ENCODE results near the gene ATP5ME. TPM values are rescaled to one million over a fixed set of nuclear protein-coding genes. Genes with fewer than 3 reads are reported as not detected.

ATP5ME gene
- total and polyA plus RNA-seq, 8 donors: 88.4 to 318 (median 115) TPM

- H3K4me3 ChIP-seq: peak overlapping the region in 1 of 4 donors; percentile 44
- no peaks in the 10 kb centered on the region for H3K9me3 ChIP-seq
- ATAC-seq: no peak
- no peak overlapping the region for H3K27ac ChIP-seq
- H3K36me3 ChIP-seq: no peaks in the 10 kb centered on the region
- no peak for FAIRE-seq
- intact Hi-C loops (cut with DNase I): no loop called here
- TF ChIP-seq, protein P1, sequence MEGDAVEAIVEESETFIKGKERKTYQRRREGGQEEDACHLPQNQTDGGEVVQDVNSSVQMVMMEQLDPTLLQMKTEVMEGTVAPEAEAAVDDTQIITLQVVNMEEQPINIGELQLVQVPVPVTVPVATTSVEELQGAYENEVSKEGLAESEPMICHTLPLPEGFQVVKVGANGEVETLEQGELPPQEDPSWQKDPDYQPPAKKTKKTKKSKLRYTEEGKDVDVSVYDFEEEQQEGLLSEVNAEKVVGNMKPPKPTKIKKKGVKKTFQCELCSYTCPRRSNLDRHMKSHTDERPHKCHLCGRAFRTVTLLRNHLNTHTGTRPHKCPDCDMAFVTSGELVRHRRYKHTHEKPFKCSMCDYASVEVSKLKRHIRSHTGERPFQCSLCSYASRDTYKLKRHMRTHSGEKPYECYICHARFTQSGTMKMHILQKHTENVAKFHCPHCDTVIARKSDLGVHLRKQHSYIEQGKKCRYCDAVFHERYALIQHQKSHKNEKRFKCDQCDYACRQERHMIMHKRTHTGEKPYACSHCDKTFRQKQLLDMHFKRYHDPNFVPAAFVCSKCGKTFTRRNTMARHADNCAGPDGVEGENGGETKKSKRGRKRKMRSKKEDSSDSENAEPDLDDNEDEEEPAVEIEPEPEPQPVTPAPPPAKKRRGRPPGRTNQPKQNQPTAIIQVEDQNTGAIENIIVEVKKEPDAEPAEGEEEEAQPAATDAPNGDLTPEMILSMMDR (IDR thresholded peaks at IDR 0.05): no peak
- H3K4me1 ChIP-seq: peaks cover 0 to 2% (median 0%) of the 10 kb centered on the region in 3 donors
- WGBS, 2 donors: 72 to 73% methylated on average over 17 of the region's 17 CpGs
- H3K27me3 ChIP-seq: no peaks in the 10 kb centered on the region
- DNase-seq: peak in 2 of 6 donors; percentile 53 to 62
Measured at GRCh38 chr4:680551-680927, 6.5 kb upstream of the ATP5ME start.

- peak in 1 of 6 donors; percentile 33 for DNase-seq
- ATAC-seq: no peak
- TF ChIP-seq, protein P1 (IDR thresholded peaks at IDR 0.05): no peak
Measured at GRCh38 chr4:680091-680490, 6.0 kb upstream of the ATP5ME start.

GRCh38 chr4:679629-680028, 5.6 kb upstream of the ATP5ME start:
- peak in 1 of 6 donors; percentile 18 for DNase-seq
- Histone ChIP-seq H3K36me3 (no peaks in the 10 kb centered on the region), H3K4me3 (no peak overlapping the region), H3K4me1 (peaks cover 0 to 7% (median 4%) of the 10 kb centered on the region in 3 donors), H3K27me3 (no peaks in the 10 kb centered on the region), H3K9me3 (no peaks in the 10 kb centered on the region), H3K27ac (no peak overlapping the region)
- WGBS, 2 donors: 73 to 85% methylated on average over 11 of the region's 11 CpGs
- intact Hi-C loops (cut with DNase I): no loop called here
- no peak for FAIRE-seq
- TF ChIP-seq, protein P1 (IDR thresholded peaks at IDR 0.05): no peak
- ATAC-seq: no peak

More at GRCh38 chr4:680091-680490, 6.0 kb upstream of the ATP5ME start:
- Histone ChIP-seq H3K9me3 (no peaks in the 10 kb centered on the region), H3K27me3 (no peaks in the 10 kb centered on the region), H3K4me3 (no peak overlapping the region), H3K4me1 (peaks cover 0 to 6% (median 4%) of the 10 kb centered on the region in 3 donors), H3K27ac (no peak overlapping the region), H3K36me3 (no peaks in the 10 kb centered on the region)
- intact Hi-C loops (cut with DNase I): no loop called here
- 79 to 86% methylated on average over 9 of the region's 9 CpGs for WGBS, 2 donors
- FAIRE-seq: no peak

DNA sequence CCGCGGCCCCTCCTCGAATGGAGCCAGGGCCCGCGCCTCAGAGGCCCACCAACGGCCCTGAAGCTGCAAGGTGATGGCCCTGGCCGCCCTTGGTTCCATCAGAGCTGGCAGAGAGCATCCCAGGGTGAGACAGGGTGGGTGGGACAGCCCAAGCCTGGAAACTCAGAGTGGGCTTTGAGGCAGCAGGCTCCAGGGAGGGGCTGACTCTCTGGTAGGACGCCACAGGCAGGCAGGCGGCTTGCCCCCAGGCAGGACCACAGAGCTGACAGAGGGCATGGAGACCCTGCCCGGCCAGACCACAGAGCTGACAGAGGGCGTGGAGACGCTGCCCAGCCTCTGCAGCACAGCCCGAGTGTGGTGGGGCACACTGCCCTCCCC, 5.0 kb upstream of the ATP5ME start:
- WGBS, 2 donors: 75 to 87% methylated on average over 13 of the region's 13 CpGs
- H3K9me3 ChIP-seq: no peaks in the 10 kb centered on the region
- peak in 1 of 6 donors; percentile 38 for DNase-seq
- ATAC-seq: no peak
- H3K27ac ChIP-seq: no peak overlapping the region
- no peaks in the 10 kb centered on the region for H3K36me3 ChIP-seq
- no peak overlapping the region for H3K4me3 ChIP-seq
- no peaks in the 10 kb centered on the region for H3K27me3 ChIP-seq
- FAIRE-seq: no peak
- intact Hi-C loops (cut with DNase I): no loop called here
- TF ChIP-seq, protein P1 (IDR thresholded peaks at IDR 0.05): no peak
- peaks cover 0 to 7% (median 4%) of the 10 kb centered on the region in 3 donors for H3K4me1 ChIP-seq

DNA sequence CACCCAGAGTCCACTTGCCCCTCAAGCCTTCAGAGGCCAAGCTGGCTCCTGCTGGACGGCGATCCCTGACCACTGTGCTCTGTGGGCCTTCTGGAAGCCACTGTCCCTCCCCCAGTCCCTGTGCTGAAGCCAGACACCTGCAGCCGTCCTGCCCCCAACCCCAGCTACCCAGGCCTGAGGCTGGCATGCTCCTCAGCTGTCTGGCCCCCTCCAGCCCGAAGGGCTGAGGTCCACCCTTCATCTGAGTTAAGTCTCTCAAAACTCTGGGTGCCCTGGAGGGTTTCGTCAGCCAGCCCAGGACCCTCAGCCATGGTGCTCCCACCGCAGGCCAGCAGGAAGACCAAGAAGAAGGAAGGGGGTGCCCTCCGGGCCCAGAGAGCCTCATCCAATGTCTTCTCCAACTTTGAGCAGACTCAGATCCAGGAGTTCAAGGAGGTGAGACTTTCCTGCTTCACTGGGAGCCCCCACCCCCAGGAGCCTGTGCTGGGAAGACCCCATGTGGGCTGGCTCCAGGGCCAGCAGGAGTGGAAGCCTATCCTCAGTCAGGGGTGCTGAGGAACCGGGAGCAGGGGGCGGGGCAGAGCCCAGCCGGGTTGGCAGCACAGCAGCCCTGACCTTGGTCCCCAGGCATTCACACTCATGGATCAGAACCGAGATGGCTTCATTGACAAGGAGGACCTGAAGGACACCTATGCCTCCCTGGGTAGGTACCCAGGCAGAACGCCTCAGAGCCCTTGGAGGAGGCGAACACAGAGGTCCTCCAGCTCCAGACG, 4.4 kb upstream of the ATP5ME start:
- DNase-seq: peak in 1 of 6 donors; percentile 25
- no peak overlapping the region for H3K27ac ChIP-seq
- H3K27me3 ChIP-seq: no peaks in the 10 kb centered on the region
- ATAC-seq: no peak
- no peaks in the 10 kb centered on the region for H3K9me3 ChIP-seq
- H3K4me1 ChIP-seq: peaks cover 0 to 7% (median 4%) of the 10 kb centered on the region in 3 donors
- WGBS, 2 donors: 53 to 64% methylated on average over 14 of the region's 14 CpGs
- no peak for FAIRE-seq
- TF ChIP-seq, protein P1 (IDR thresholded peaks at IDR 0.05): no peak
- no peak overlapping the region for H3K4me3 ChIP-seq
- intact Hi-C loops (cut with DNase I): no loop called here
- H3K36me3 ChIP-seq: no peaks in the 10 kb centered on the region
